CD1c-positive myeloid dendritic cell (primary cell): ENCODE measurements around the gene FBXO34.

Experiments used
- DNase-seq: peaks from one replicate; pipeline ENCODE4 v3.0.0-alpha.2; 2016; ENCODE audit errors: extremely low spot score

Gene FBXO34

GRCh38 chr14:55270832-55271571 is at the start of gene FBXO34:
FBXO34 (plus strand) TSS chr14:55271421; CDS start chr14:55350391, 78,970 bp downstream.
- peak; percentile 100 for DNase-seq

- DNase-seq = no peak
These were observed 49.3 kb upstream of the FBXO34 start for GRCh38 chr14:55221968-55222367.

GRCh38 chr14:55223364-55223763 is 47.9 kb upstream of the FBXO34 start:
- no peak for DNase-seq

GRCh38 chr14:55228261-55228660 is 43.0 kb upstream of the FBXO34 start:
- DNase-seq = no peak

GRCh38 chr14:55233591-55233990 is 37.6 kb upstream of the FBXO34 start:
- no peak for DNase-seq

- DNase-seq = peak; percentile 77
These were observed 33.1 kb upstream of the FBXO34 start for GRCh38 chr14:55238019-55238680.

- DNase-seq = no peak
These were observed 31.9 kb upstream of the FBXO34 start for GRCh38 chr14:55239320-55239719.

GRCh38 chr14:55240526-55241178 is 30.6 kb upstream of the FBXO34 start:
- no peak for DNase-seq

GRCh38 chr14:55241673-55242072 is 29.5 kb upstream of the FBXO34 start:
- DNase-seq = no peak

- DNase-seq = no peak
These were observed 27.8 kb upstream of the FBXO34 start for GRCh38 chr14:55243386-55243785.

- no peak for DNase-seq
These were observed 27.4 kb upstream of the FBXO34 start for GRCh38 chr14:55243813-55244212.

- peak; percentile 36 for DNase-seq
These were observed 25.5 kb upstream of the FBXO34 start for GRCh38 chr14:55245657-55246268.

- no peak for DNase-seq
These were observed 22.8 kb upstream of the FBXO34 start for GRCh38 chr14:55248411-55248810.

- no peak for DNase-seq
These were observed 21.8 kb upstream of the FBXO34 start for GRCh38 chr14:55249423-55249822.

- no peak for DNase-seq
These were observed 17.9 kb upstream of the FBXO34 start for GRCh38 chr14:55253276-55253675.

GRCh38 chr14:55254581-55254980 is 16.6 kb upstream of the FBXO34 start:
- no peak for DNase-seq

- no peak for DNase-seq
These were observed 15.2 kb upstream of the FBXO34 start for GRCh38 chr14:55255979-55256378.

- DNase-seq = no peak
These were observed 14.6 kb upstream of the FBXO34 start for GRCh38 chr14:55256586-55256985.

- DNase-seq = peak; percentile 87
These were observed 6.0 kb upstream of the FBXO34 start for GRCh38 chr14:55265197-55265596.

GRCh38 chr14:55267820-55268219 is 3.4 kb upstream of the FBXO34 start:
- no peak for DNase-seq

GRCh38 chr14:55271572-55272298 is 514 bp downstream of the FBXO34 start:
- peak; percentile 93 for DNase-seq

- DNase-seq = no peak
These were observed 1.2 kb downstream of the FBXO34 start for GRCh38 chr14:55272387-55272786.
